Dedifferentiated amniotic fluid mesenchymal stem cell (primary cell): ENCODE results near the gene SLC5A4.
"Not testable (repeated sequence)": the region's sequence is repeated elsewhere in the genome, so short reads cannot be mapped to it uniquely, and the experiment has no call there.

Experiments
- DNase-seq: peaks from one replicate; pipeline ENCODE4 v3.0.0-alpha.2; 2016; ENCODE audit errors: extremely low spot score

Gene SLC5A4

GRCh38 chr22:32255217-32255616 lies at the start of gene SLC5A4:
Gene SLC5A4, minus strand, starts transcription at chr22:32255347. Its CDS starts 18 bp downstream, at chr22:32255329.
- DNase-seq = no peak

GRCh38 chr22:32293921-32294320 lies 38.8 kb upstream of the SLC5A4 start:
- not testable (repeated sequence) for DNase-seq

- no peak for DNase-seq
Observed at GRCh38 chr22:32286290-32286840, 31.2 kb upstream of the SLC5A4 start.

GRCh38 chr22:32281072-32281471 lies 25.9 kb upstream of the SLC5A4 start:
- no peak for DNase-seq

GRCh38 chr22:32275353-32275752 lies 20.2 kb upstream of the SLC5A4 start:
- not testable (repeated sequence) for DNase-seq

- DNase-seq = no peak
Observed at GRCh38 chr22:32271389-32271788, 16.2 kb upstream of the SLC5A4 start.

- no peak for DNase-seq
Observed at GRCh38 chr22:32270641-32271369, 15.7 kb upstream of the SLC5A4 start.

- DNase-seq = no peak
Observed at GRCh38 chr22:32269316-32269715, 14.2 kb upstream of the SLC5A4 start.

GRCh38 chr22:32267011-32267410 lies 11.9 kb upstream of the SLC5A4 start:
- DNase-seq = no peak

- DNase-seq = peak; percentile 81
Observed at GRCh38 chr22:32265882-32266767, 11.0 kb upstream of the SLC5A4 start.

- DNase-seq = not testable (repeated sequence)
Observed at GRCh38 chr22:32263678-32264077, 8.5 kb upstream of the SLC5A4 start.

- no peak for DNase-seq
Observed at GRCh38 chr22:32261306-32261705, 6.2 kb upstream of the SLC5A4 start.

GRCh38 chr22:32258791-32259190 lies 3.6 kb upstream of the SLC5A4 start:
- no peak for DNase-seq

GRCh38 chr22:32255726-32256125 lies 579 bp upstream of the SLC5A4 start:
- DNase-seq = no peak

GRCh38 chr22:32249231-32249630 lies 5.9 kb downstream of the SLC5A4 start:
- no peak for DNase-seq

- DNase-seq = no peak
Observed at GRCh38 chr22:32248276-32248675, 6.9 kb downstream of the SLC5A4 start.

GRCh38 chr22:32246166-32246565 lies 9.0 kb downstream of the SLC5A4 start:
- DNase-seq = no peak

- DNase-seq = no peak
Observed at GRCh38 chr22:32245042-32245441, 10.1 kb downstream of the SLC5A4 start.

- DNase-seq = no peak
Observed at GRCh38 chr22:32244547-32244946, 10.6 kb downstream of the SLC5A4 start.

- no peak for DNase-seq
Observed at GRCh38 chr22:32240461-32240860, 14.7 kb downstream of the SLC5A4 start.

- no peak for DNase-seq
Observed at GRCh38 chr22:32237906-32238305, 17.2 kb downstream of the SLC5A4 start.

GRCh38 chr22:32236970-32237369 lies 18.2 kb downstream of the SLC5A4 start:
- no peak for DNase-seq

GRCh38 chr22:32233091-32233490 lies 22.1 kb downstream of the SLC5A4 start:
- no peak for DNase-seq
